NT2/D1 (cell line): ENCODE results near the gene BMERB1.

Source experiments
- DNase-seq: peaks from one replicate; pipeline ENCODE4 v3.0.0-alpha.2; 2011; ENCODE audit warnings: low read depth, low spot score
- H3K27me3 ChIP-seq: 2 replicates; pipeline ENCODE4 v1.6.0; 2011; ENCODE audit warnings: mild to moderate bottlenecking; ENCODE audit not compliant: insufficient read length, insufficient read depth
- H3K36me3 ChIP-seq: 2 replicates; pipeline ENCODE4 v1.6.1; 2011; ENCODE audit warnings: mild to moderate bottlenecking, low read length, mixed read lengths; ENCODE audit not compliant: insufficient read depth, insufficient read length
- H3K4me1 ChIP-seq: 2 replicates; pipeline ENCODE4 v1.5.1; 2011; ENCODE audit not compliant: insufficient read depth, insufficient read length
- H3K4me3 ChIP-seq: 2 replicates; pipeline ENCODE4 v1.5.1; 2011; ENCODE audit warnings: low read depth; ENCODE audit not compliant: insufficient read length
- H3K9ac ChIP-seq: 2 replicates; pipeline ENCODE4 v1.6.0; 2011; ENCODE audit warnings: low read depth; ENCODE audit not compliant: insufficient read length
- H3K9me3 ChIP-seq: 2 replicates; pipeline ENCODE4 v1.5.1; 2011; ENCODE audit warnings: mild to moderate bottlenecking, low read length; ENCODE audit not compliant: insufficient read depth
- SUZ12 ChIP-seq: IDR thresholded peaks from 2 replicates; pipeline ENCODE4 v1.6.1; 2011; ENCODE audit not compliant: insufficient read length, insufficient read depth; ENCODE audit errors: extremely low read depth
- YY1 ChIP-seq: IDR thresholded peaks from 2 replicates; pipeline ENCODE4 v1.6.1; 2011; ENCODE audit not compliant: insufficient read length, insufficient read depth
- ZNF274 ChIP-seq: IDR thresholded peaks from 2 replicates; pipeline ENCODE4 v1.6.1; 2011; ENCODE audit warnings: mild to moderate bottlenecking, low read depth, low read length

Gene BMERB1

DNA sequence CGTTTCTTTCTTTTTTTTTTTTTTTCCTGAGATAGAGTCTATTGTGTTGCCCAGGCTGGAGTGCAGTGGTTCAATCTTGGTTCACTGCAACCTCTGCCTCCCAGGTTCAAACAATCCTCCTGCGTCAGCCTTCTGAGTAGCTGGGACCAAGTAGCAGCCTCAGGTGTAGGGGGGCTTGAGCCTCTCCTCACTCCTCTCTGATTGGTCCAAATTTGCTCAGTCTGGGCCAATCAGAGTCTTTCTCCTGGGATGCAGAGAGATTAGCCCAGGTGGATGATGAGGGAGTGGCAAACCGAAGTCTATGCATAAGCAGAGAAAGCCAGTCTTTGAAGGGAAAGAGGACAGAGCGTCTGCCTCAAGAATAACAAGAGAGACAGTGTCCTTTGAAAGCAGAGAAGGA lies 99.0 kb downstream of the BMERB1 start:
- no peak overlapping the region for H3K4me3 ChIP-seq
- DNase-seq, result no peak
- no peaks in the 10 kb centered on the region for H3K36me3 ChIP-seq
- H3K27me3 ChIP-seq, result no peaks in the 10 kb centered on the region
- TF ChIP-seq ZNF274, result no peak
- no peak for TF ChIP-seq YY1
- no peak for TF ChIP-seq SUZ12
- H3K9ac ChIP-seq, result no peak overlapping the region
- H3K4me1 ChIP-seq, result no peaks in the 10 kb centered on the region
- no peaks in the 10 kb centered on the region for H3K9me3 ChIP-seq

DNA sequence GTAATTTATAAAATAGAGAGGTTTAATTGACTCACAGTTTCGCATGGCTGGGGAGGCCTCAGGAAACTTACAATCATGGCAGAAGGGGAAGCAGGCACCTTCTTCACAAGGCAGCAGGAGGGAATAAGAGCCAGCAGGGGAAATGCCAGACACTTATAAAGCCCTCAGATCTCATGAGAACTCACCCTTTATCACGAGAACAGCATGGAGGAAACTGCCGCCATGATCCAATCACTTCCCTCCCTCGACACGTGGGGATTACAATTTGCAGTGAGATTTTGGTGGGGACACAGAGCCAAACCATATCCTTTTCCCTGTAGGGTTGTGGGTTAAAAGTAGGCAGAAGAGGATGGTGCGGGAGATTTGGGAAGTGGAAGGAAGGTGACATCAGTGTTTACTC lies 101.4 kb downstream of the BMERB1 start:
- H3K4me1 ChIP-seq, result peaks cover 4% of the 10 kb centered on the region
- no peaks in the 10 kb centered on the region for H3K36me3 ChIP-seq
- no peak for DNase-seq
- H3K27me3 ChIP-seq, result no peaks in the 10 kb centered on the region
- no peak overlapping the region for H3K4me3 ChIP-seq
- H3K9me3 ChIP-seq, result no peaks in the 10 kb centered on the region
- H3K9ac ChIP-seq, result no peak overlapping the region
- no peak for TF ChIP-seq SUZ12
- no peak for TF ChIP-seq ZNF274
- TF ChIP-seq YY1, result no peak

DNA sequence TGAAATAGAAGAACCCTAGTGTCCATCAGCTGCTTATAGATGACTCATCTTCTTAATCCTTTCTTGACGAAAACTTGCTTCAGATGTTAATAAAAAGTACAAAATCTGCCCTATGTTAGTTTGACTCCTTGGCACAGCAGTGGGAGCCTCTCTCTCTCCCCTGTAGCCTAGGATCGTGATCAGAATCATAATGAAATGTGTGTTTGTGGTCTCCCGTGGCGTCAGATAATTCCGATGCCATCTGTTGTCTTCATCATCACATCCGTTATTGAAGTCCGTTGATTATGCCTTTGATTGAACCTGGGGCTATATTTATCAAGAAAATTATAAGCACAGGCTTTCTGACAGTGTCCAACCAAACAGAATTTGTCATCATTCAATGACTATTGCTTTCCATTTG lies 102.5 kb downstream of the BMERB1 start:
- Histone ChIP-seq H3K36me3 (no peaks in the 10 kb centered on the region), H3K4me3 (no peak overlapping the region), H3K9me3 (no peaks in the 10 kb centered on the region), H3K4me1 (peaks cover 7% of the 10 kb centered on the region), H3K9ac (no peak overlapping the region), H3K27me3 (no peaks in the 10 kb centered on the region)
- TF ChIP-seq SUZ12 (no peak), YY1 (no peak), ZNF274 (no peak)
- DNase-seq, result no peak

DNA sequence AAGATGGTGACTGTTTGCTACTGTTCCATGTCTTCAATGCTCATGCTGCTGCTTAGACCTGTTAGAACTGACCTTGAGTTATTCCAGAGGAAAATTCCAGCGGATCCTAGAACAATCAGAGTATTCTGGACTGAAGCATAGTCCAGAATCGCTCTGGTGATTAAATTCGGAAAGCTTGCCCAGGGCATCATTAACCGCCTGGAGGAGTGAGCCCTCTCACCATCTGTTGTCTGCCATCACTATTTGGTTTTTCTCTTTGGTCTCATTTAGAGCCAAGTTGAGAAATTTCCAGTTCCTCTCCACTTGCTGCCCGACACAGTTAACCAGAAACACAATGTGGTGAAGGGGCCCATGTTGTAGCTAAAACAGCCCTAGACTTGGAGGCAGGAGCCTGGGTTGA lies 104.1 kb downstream of the BMERB1 start:
- no peak for DNase-seq
- Histone ChIP-seq H3K9me3 (peaks cover 10% of the 10 kb centered on the region), H3K9ac (no peak overlapping the region), H3K27me3 (no peaks in the 10 kb centered on the region), H3K4me3 (no peak overlapping the region), H3K4me1 (peaks cover 10% of the 10 kb centered on the region), H3K36me3 (no peaks in the 10 kb centered on the region)
- TF ChIP-seq YY1 (no peak), ZNF274 (no peak), SUZ12 (no peak)

DNA sequence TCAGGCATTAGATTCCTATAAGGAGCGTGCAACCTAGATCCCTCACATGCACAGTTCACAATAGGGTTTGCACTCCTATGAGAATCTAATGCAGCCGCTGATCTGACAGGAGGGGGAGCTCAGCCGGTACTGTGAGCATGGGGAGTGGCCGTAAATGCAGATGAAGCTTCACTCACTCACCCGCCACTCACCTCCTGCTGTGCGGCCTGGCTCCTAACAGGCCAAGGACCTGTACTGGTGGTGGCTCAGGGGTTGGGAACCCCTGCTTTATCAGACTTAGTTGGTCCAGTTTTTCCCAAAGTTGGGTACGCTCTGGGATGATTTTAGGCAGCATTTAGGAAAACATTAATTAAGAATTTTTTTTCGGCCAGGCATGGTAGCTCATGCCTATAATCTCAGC lies 104.8 kb downstream of the BMERB1 start:
- H3K36me3 ChIP-seq, result no peaks in the 10 kb centered on the region
- peak; percentile 57 for DNase-seq
- no peak for TF ChIP-seq ZNF274
- TF ChIP-seq SUZ12, result no peak
- no peak for TF ChIP-seq YY1
- H3K4me1 ChIP-seq, result peaks cover 10% of the 10 kb centered on the region
- H3K4me3 ChIP-seq, result no peak overlapping the region
- H3K9ac ChIP-seq, result no peak overlapping the region
- peaks cover 12% of the 10 kb centered on the region for H3K9me3 ChIP-seq
- H3K27me3 ChIP-seq, result no peaks in the 10 kb centered on the region

DNA sequence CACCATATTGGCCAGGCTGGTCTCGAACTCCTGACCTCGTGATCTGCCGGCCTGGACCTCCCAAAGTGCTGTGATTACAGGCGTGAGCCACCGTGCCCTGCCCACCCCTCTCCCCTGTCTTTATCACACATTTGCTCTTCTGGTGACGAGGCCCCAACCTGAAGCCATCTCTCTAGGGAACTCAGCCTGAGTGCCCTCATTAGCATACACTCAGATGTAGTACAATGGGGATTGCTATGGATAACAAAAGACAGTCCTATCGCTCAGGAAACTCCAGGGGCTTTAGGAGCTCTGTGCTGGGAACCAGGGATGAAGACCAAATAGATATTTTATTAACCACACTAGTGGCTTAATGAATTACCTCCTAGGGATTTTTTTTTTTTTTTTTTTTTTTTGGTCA lies 107.9 kb downstream of the BMERB1 start:
- H3K9me3 ChIP-seq, result peaks cover 12% of the 10 kb centered on the region
- peak; percentile 90 for DNase-seq

DNA sequence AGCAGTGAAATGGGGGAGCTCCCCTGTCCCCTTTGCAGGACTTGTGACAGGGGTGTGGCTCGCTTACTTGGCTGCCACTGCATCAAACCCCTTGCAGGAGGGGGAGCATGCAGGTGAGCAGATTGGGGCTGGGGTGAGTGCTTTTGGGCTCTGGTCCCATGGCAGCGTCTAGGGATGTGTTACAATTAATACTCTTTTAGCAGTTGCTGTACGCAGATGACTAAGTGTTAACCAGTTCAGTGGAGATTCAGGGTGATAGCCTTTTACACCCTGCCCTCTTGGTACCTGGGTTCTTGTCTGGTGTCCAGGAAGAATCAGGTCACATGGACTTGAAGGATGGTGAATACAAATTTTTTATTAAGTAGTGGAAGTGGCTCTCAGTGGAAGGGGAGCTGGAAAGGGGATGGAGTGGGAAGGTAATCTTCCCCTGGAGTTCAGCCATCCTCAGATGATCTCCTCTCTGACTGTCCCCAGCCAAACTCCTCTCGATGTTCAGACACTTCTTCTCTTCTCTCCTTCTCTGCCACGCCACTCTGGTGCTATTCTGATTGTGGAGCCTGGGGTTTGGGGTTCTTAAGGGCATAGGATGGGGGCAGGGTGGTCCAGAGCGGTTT lies 108.5 kb downstream of the BMERB1 start:
- H3K9ac ChIP-seq, result no peak overlapping the region
- TF ChIP-seq ZNF274 (no peak), SUZ12 (no peak), YY1 (no peak)
- peaks cover 10% of the 10 kb centered on the region for H3K4me1 ChIP-seq
- no peak overlapping the region for H3K4me3 ChIP-seq
- H3K9me3 ChIP-seq, result peaks cover 12% of the 10 kb centered on the region
- no peak for DNase-seq
- no peaks in the 10 kb centered on the region for H3K36me3 ChIP-seq
- H3K27me3 ChIP-seq, result no peaks in the 10 kb centered on the region

More for the DNA sequence above, 107.9 kb downstream of the BMERB1 start:
- TF ChIP-seq ZNF274, result no peak
- no peak for TF ChIP-seq YY1
- no peak for TF ChIP-seq SUZ12
- no peaks in the 10 kb centered on the region for H3K27me3 ChIP-seq
- no peak overlapping the region for H3K9ac ChIP-seq
- H3K36me3 ChIP-seq, result no peaks in the 10 kb centered on the region
- H3K4me1 ChIP-seq, result peaks cover 10% of the 10 kb centered on the region
- no peak overlapping the region for H3K4me3 ChIP-seq

DNA sequence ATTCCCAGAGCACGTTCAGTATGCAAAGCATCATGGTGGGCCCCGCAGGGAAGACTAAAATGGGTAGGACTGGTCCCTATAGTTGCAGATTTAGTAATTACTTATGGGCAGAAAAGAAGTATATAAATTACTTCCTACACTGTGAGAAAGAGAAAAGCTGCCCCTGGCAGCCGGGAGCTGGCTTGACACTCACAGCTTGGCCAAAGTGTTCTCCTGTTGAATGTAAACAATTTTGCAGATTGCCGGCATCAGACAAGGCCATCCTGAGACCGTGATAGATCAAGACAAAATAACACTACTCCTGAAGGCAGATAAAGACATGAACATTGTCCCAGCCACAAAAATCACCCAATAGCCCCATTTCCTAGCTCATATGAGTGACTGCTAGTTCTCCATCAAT lies 110.0 kb downstream of the BMERB1 start:
- no peak overlapping the region for H3K9ac ChIP-seq
- H3K4me3 ChIP-seq, result no peak overlapping the region
- TF ChIP-seq SUZ12, result no peak
- no peak for TF ChIP-seq ZNF274
- no peak for TF ChIP-seq YY1
- no peak for DNase-seq
- peaks cover 12% of the 10 kb centered on the region for H3K4me1 ChIP-seq
- no peaks in the 10 kb centered on the region for H3K36me3 ChIP-seq
- H3K27me3 ChIP-seq, result no peaks in the 10 kb centered on the region
- H3K9me3 ChIP-seq, result peaks cover 12% of the 10 kb centered on the region
